ENCODE results near the gene LBHD2.

Gene LBHD2

GRCh38 chr14:103129301-103130016, 45.4 kb downstream of the LBHD2 start:
- Histone ChIP-seq H3K27me3 (ENCODE audit: low read length) (no peaks in the 10 kb centered on the region), H3F3A (ENCODE audit: insufficient read depth) (no peaks in the 10 kb centered on the region), H4K20me1 (ENCODE audit: low read depth, low read length) (no peaks in the 10 kb centered on the region), H3K27ac (ENCODE audit: low read depth, low read length) (no peak overlapping the region), H2AFZ (ENCODE audit: low read depth, low read length, severe bottlenecking) (no peak overlapping the region), H3K9me3 (ENCODE audit: insufficient read depth, low read length) (no peaks in the 10 kb centered on the region), H3K79me2 (ENCODE audit: insufficient read depth, low read length) (no peaks in the 10 kb centered on the region), H3K4me3 (ENCODE audit: insufficient read depth, low read length, poor library complexity, severe bottlenecking) (no peak overlapping the region), H3K4me2 (ENCODE audit: low read depth, low read length, poor library complexity, severe bottlenecking) (no peak overlapping the region), H3K9me2 (replicated peaks; ENCODE audit: insufficient read depth, low read length) (no peaks in the 10 kb centered on the region), H3K9ac (ENCODE audit: low read length) (no peak overlapping the region), H3K36me3 (ENCODE audit: low read length) (no peaks in the 10 kb centered on the region)
- TF ChIP-seq EZH2phosphoT487 (conservative IDR thresholded peaks at IDR 0.05; ENCODE audit: low read length), result no peak
- TF ChIP-seq CTCF (IDR thresholded peaks at IDR 0.05; ENCODE audit: insufficient read depth, low read length, poor library complexity, severe bottlenecking), result no peak

GRCh38 chr14:103130017-103130764, 46.2 kb downstream of the LBHD2 start:
- Histone ChIP-seq H3K9ac (ENCODE audit: low read length) (no peak overlapping the region), H4K20me1 (ENCODE audit: low read depth, low read length) (no peaks in the 10 kb centered on the region), H3K27me3 (ENCODE audit: low read length) (no peaks in the 10 kb centered on the region), H3K79me2 (ENCODE audit: insufficient read depth, low read length) (no peaks in the 10 kb centered on the region), H3F3A (ENCODE audit: insufficient read depth) (no peaks in the 10 kb centered on the region), H3K36me3 (ENCODE audit: low read length) (no peaks in the 10 kb centered on the region), H2AFZ (ENCODE audit: low read depth, low read length, severe bottlenecking) (no peak overlapping the region), H3K27ac (ENCODE audit: low read depth, low read length) (no peak overlapping the region), H3K9me2 (replicated peaks; ENCODE audit: insufficient read depth, low read length) (no peaks in the 10 kb centered on the region), H3K4me2 (ENCODE audit: low read depth, low read length, poor library complexity, severe bottlenecking) (no peak overlapping the region), H3K9me3 (ENCODE audit: insufficient read depth, low read length) (no peaks in the 10 kb centered on the region), H3K4me3 (ENCODE audit: insufficient read depth, low read length, poor library complexity, severe bottlenecking) (no peak overlapping the region)
- TF ChIP-seq CTCF (IDR thresholded peaks at IDR 0.05; ENCODE audit: insufficient read depth, low read length, poor library complexity, severe bottlenecking) (no peak), EZH2phosphoT487 (conservative IDR thresholded peaks at IDR 0.05; ENCODE audit: low read length) (no peak)

- no peak for TF ChIP-seq CTCF (IDR thresholded peaks at IDR 0.05; ENCODE audit: insufficient read depth, low read length, poor library complexity, severe bottlenecking)
- TF ChIP-seq EZH2phosphoT487 (conservative IDR thresholded peaks at IDR 0.05; ENCODE audit: low read length), result no peak
- Histone ChIP-seq H3K79me2 (ENCODE audit: insufficient read depth, low read length) (no peaks in the 10 kb centered on the region), H2AFZ (ENCODE audit: low read depth, low read length, severe bottlenecking) (no peak overlapping the region), H3K9me3 (ENCODE audit: insufficient read depth, low read length) (no peaks in the 10 kb centered on the region), H3K9me2 (replicated peaks; ENCODE audit: insufficient read depth, low read length) (no peaks in the 10 kb centered on the region), H3K9ac (ENCODE audit: low read length) (no peak overlapping the region), H3K4me2 (ENCODE audit: low read depth, low read length, poor library complexity, severe bottlenecking) (no peak overlapping the region), H3K27ac (ENCODE audit: low read depth, low read length) (no peak overlapping the region), H3K27me3 (ENCODE audit: low read length) (no peaks in the 10 kb centered on the region), H3K4me3 (ENCODE audit: insufficient read depth, low read length, poor library complexity, severe bottlenecking) (no peak overlapping the region), H3F3A (ENCODE audit: insufficient read depth) (no peaks in the 10 kb centered on the region), H3K36me3 (ENCODE audit: low read length) (no peaks in the 10 kb centered on the region), H4K20me1 (ENCODE audit: low read depth, low read length) (no peaks in the 10 kb centered on the region)
Measured at GRCh38 chr14:103130965-103131364, 47.0 kb downstream of the LBHD2 start.
